SK-N-SH treated with all-trans-retinoic acid at 6 μM for 48 hours (cell line): Measurements from ENCODE around the gene ACBD6.
A peak's percentile ranks its signal among the peaks of the same experiment; 100 is the strongest.
"Not testable (repeated sequence)": the region's sequence is repeated elsewhere in the genome, so short reads cannot be mapped to it uniquely, and the experiment has no call there.

Experiments
- ATAC-seq: fragments of 200-7000 bp; cut with Tn5 transposase; 3 replicates; pipeline ENCODE4 v1.9.1; 2020; ENCODE audit warnings: mild to moderate bottlenecking, moderate library complexity
- BACH2 ChIP-seq: fragments of 250-450 bp; sonication (Bioruptor Pico); IDR thresholded peaks from 2 replicates; pipeline ENCODE4 v1.9.0; 2021; ENCODE audit warnings: mild to moderate bottlenecking, borderline replicate concordance
- CSDC2 ChIP-seq: fragments of 250-450 bp; sonication (Bioruptor Pico); IDR thresholded peaks from 2 replicates; pipeline ENCODE4 v1.5.0; 2020; ENCODE audit warnings: mild to moderate bottlenecking, moderate library complexity
- ISL1 ChIP-seq: fragments of 250-450 bp; sonication (Bioruptor Pico); IDR thresholded peaks from 2 replicates; pipeline ENCODE4 v2.1.2; 2022; ENCODE audit warnings: mild to moderate bottlenecking, moderate library complexity
- OSR1 ChIP-seq: fragments of 250-450 bp; sonication (Bioruptor Pico); IDR thresholded peaks from 2 replicates; pipeline ENCODE4 v1.8.0; 2022; ENCODE audit warnings: moderate library complexity, mild to moderate bottlenecking, inconsistent platforms
- PPARA ChIP-seq: fragments of 250-450 bp; sonication (Bioruptor Pico); IDR thresholded peaks from 2 replicates; pipeline ENCODE4 v1.5.0; 2020; ENCODE audit warnings: mild to moderate bottlenecking, borderline replicate concordance
- RARB ChIP-seq: fragments of 250-450 bp; sonication (Bioruptor Pico); IDR thresholded peaks from 2 replicates; pipeline ENCODE4 v1.8.0; 2021; ENCODE audit warnings: mild to moderate bottlenecking, moderate library complexity
- SNAI2 ChIP-seq: fragments of 250-450 bp; sonication (Bioruptor Pico); IDR thresholded peaks from 2 replicates; pipeline ENCODE4 v1.5.0; 2020; ENCODE audit warnings: mild to moderate bottlenecking, moderate library complexity
- TCF4 ChIP-seq: fragments of 250-450 bp; sonication (Bioruptor Pico); IDR thresholded peaks from 2 replicates; pipeline ENCODE4 v1.8.0; 2021; ENCODE audit warnings: mild to moderate bottlenecking, moderate library complexity, borderline replicate concordance
- TOX ChIP-seq: fragments of 250-450 bp; sonication (Bioruptor Pico); IDR thresholded peaks from 2 replicates; pipeline ENCODE4 v1.8.0; 2021; ENCODE audit warnings: mild to moderate bottlenecking, moderate library complexity, borderline replicate concordance
- ZC3H10 ChIP-seq: fragments of 250-450 bp; sonication (Bioruptor Pico); IDR thresholded peaks from 2 replicates; pipeline ENCODE4 v1.5.1; 2021; ENCODE audit warnings: mild to moderate bottlenecking, moderate library complexity
- ZFP3 ChIP-seq: fragments of 250-450 bp; sonication (Bioruptor Pico); IDR thresholded peaks from 2 replicates; pipeline ENCODE4 v1.5.0; 2020; ENCODE audit warnings: mild to moderate bottlenecking, moderate library complexity
- ZFP30 ChIP-seq: fragments of 450-650 bp; formaldehyde crosslinking; IDR thresholded peaks from 2 replicates; pipeline ENCODE4 v1.5.0; 2022; ENCODE audit warnings: mild to moderate bottlenecking, moderate library complexity
- ZNF565 ChIP-seq: fragments of 450-650 bp; formaldehyde crosslinking; conservative IDR thresholded peaks from 2 replicates; pipeline ENCODE4 v1.5.0; 2020; ENCODE audit warnings: low read depth, mild to moderate bottlenecking, moderate library complexity
- ZNF8 ChIP-seq: fragments of 450-650 bp; formaldehyde crosslinking; IDR thresholded peaks from 2 replicates; pipeline ENCODE4 v1.5.0; 2020; ENCODE audit warnings: mild to moderate bottlenecking, moderate library complexity
- TF ChIP-seq, protein P1 (sequence below): fragments of 250-450 bp; sonication (Bioruptor Pico); IDR thresholded peaks from 2 replicates; pipeline ENCODE4 v1.8.0; 2020; ENCODE audit warnings: mild to moderate bottlenecking, moderate library complexity, borderline replicate concordance
- TF ChIP-seq, protein P2 (sequence below): fragments of 250-450 bp; sonication (Bioruptor Pico); IDR thresholded peaks from 2 replicates; pipeline ENCODE4 v1.8.0; 2021; ENCODE audit warnings: low read depth, mild to moderate bottlenecking, moderate library complexity, borderline replicate concordance
- TF ChIP-seq, protein P3 (sequence below): fragments of 250-450 bp; sonication (Bioruptor Pico); IDR thresholded peaks from 2 replicates; pipeline ENCODE4 v1.5.1; 2020; ENCODE audit warnings: low read depth, mild to moderate bottlenecking, moderate library complexity
- TF ChIP-seq, protein P4 (sequence below): fragments of 250-450 bp; sonication (Bioruptor Pico); IDR thresholded peaks from 2 replicates; pipeline ENCODE4 v1.5.1; 2021; ENCODE audit warnings: mild to moderate bottlenecking, moderate library complexity

ACBD6 gene, protein sequence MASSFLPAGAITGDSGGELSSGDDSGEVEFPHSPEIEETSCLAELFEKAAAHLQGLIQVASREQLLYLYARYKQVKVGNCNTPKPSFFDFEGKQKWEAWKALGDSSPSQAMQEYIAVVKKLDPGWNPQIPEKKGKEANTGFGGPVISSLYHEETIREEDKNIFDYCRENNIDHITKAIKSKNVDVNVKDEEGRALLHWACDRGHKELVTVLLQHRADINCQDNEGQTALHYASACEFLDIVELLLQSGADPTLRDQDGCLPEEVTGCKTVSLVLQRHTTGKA

DNA sequence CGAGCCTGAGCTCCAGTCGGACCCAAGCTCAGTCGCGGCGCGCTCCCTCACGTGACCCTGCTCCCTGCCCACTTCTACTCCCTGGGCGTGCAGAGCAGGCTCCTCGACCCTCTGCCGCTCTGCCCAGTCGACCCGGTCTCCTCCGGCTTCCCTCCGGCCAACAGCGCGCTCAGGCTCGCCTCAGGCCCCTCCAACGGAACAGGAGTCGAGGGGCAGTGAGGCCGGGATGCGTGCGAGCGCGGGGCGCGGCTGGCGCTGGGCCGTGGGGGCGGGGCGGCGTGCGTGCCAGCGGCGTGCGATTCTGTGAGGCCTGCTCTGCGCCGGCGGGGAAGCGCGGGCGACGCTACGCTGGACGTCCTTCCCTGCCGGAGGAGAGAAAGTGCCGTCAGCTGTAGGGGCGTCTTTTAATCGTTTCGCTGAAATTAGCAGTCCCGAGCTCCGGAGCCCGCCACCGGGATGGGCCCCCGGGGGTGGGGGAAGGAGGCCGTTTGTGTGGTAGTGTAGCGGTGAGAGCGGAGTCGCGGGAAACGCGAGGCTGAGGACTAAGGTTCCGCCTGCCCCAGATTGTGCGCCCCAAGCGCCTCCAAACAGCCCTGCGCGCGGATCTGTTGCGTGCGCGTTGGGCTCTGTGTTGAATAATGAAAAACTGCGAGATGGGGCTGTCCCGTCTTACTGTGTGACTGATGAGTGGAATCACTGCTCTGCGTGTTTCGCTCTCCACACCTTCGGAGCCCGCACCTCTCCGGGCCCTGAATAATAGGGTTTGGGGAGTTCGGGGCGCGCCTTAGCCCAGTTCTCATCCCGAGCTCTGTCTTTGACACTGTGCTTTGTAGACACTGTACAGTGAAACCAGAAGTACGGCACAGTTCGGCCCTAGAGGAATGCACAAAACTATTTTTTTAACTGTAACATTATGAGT, at the start of gene ACBD6:
Gene ACBD6 (minus strand): TSS at position 217 of the 919 bp plus-strand sequence. CDS start 311 bp downstream, outside the sequence.
- ATAC-seq: peak; percentile 94
- no peak for TF ChIP-seq RARB
- TF ChIP-seq ZC3H10: 0 out of 2 replicates have a peak, but pooled peaks have one; percentile 19
- TF ChIP-seq, protein P1, sequence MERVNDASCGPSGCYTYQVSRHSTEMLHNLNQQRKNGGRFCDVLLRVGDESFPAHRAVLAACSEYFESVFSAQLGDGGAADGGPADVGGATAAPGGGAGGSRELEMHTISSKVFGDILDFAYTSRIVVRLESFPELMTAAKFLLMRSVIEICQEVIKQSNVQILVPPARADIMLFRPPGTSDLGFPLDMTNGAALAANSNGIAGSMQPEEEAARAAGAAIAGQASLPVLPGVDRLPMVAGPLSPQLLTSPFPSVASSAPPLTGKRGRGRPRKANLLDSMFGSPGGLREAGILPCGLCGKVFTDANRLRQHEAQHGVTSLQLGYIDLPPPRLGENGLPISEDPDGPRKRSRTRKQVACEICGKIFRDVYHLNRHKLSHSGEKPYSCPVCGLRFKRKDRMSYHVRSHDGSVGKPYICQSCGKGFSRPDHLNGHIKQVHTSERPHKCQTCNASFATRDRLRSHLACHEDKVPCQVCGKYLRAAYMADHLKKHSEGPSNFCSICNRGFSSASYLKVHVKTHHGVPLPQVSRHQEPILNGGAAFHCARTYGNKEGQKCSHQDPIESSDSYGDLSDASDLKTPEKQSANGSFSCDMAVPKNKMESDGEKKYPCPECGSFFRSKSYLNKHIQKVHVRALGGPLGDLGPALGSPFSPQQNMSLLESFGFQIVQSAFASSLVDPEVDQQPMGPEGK (CRISPR knock-in tag): no peak; the same call in 1 of the 2 replicates
- TF ChIP-seq ISL1: no peak
- TF ChIP-seq, protein P2, sequence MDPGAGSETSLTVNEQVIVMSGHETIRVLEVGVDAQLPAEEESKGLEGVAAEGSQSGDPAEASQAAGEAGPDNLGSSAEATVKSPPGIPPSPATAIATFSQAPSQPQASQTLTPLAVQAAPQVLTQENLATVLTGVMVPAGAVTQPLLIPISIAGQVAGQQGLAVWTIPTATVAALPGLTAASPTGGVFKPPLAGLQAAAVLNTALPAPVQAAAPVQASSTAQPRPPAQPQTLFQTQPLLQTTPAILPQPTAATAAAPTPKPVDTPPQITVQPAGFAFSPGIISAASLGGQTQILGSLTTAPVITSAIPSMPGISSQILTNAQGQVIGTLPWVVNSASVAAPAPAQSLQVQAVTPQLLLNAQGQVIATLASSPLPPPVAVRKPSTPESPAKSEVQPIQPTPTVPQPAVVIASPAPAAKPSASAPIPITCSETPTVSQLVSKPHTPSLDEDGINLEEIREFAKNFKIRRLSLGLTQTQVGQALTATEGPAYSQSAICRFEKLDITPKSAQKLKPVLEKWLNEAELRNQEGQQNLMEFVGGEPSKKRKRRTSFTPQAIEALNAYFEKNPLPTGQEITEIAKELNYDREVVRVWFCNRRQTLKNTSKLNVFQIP (CRISPR knock-in tag): peak; percentile 61; the same call in 1 of the 2 replicates
- TF ChIP-seq SNAI2 (CRISPR knock-in tag): no peak
- TF ChIP-seq, all 23 proteins: peak for 2

DNA sequence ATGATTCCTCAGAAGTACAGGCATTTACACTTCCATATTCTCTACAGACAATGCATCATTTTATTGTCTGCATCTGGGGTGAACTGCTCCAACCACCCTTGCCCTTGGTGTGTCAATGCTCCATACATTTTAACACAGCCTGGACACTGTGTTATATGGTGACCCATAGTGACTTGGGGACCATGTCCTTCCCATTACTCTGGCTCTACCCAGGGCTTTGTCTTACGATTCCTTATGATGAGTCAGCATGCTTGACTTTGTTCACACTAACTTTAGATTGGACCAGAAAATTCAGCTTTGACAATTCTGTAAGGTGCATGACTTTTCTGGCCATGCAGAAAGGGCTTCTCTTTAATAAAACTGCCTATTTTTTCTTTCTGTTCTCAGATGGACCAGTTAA, 49.6 kb upstream of the ACBD6 start:
- ATAC-seq: no peak
- TF ChIP-seq TCF4 (CRISPR knock-in tag) (no peak), RARB (no peak), ZNF565 (CRISPR knock-in tag) (no peak), ZFP30 (CRISPR knock-in tag) (no peak), ZNF8 (no peak), CSDC2 (CRISPR knock-in tag) (no peak), OSR1 (no peak), ISL1 (no peak), TOX (no peak), ZC3H10 (no peak), BACH2 (CRISPR knock-in tag) (no peak)
- TF ChIP-seq, protein P3, sequence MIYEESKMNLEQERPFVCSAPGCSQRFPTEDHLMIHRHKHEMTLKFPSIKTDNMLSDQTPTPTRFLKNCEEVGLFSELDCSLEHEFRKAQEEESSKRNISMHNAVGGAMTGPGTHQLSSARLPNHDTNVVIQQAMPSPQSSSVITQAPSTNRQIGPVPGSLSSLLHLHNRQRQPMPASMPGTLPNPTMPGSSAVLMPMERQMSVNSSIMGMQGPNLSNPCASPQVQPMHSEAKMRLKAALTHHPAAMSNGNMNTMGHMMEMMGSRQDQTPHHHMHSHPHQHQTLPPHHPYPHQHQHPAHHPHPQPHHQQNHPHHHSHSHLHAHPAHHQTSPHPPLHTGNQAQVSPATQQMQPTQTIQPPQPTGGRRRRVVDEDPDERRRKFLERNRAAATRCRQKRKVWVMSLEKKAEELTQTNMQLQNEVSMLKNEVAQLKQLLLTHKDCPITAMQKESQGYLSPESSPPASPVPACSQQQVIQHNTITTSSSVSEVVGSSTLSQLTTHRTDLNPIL (CRISPR knock-in tag): no peak
- TF ChIP-seq, protein P1 (CRISPR knock-in tag): no peak
- TF ChIP-seq, protein P4, sequence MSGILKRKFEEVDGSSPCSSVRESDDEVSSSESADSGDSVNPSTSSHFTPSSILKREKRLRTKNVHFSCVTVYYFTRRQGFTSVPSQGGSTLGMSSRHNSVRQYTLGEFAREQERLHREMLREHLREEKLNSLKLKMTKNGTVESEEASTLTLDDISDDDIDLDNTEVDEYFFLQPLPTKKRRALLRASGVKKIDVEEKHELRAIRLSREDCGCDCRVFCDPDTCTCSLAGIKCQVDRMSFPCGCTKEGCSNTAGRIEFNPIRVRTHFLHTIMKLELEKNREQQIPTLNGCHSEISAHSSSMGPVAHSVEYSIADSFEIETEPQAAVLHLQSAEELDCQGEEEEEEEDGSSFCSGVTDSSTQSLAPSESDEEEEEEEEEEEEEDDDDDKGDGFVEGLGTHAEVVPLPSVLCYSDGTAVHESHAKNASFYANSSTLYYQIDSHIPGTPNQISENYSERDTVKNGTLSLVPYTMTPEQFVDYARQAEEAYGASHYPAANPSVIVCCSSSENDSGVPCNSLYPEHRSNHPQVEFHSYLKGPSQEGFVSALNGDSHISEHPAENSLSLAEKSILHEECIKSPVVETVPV: no peak

DNA sequence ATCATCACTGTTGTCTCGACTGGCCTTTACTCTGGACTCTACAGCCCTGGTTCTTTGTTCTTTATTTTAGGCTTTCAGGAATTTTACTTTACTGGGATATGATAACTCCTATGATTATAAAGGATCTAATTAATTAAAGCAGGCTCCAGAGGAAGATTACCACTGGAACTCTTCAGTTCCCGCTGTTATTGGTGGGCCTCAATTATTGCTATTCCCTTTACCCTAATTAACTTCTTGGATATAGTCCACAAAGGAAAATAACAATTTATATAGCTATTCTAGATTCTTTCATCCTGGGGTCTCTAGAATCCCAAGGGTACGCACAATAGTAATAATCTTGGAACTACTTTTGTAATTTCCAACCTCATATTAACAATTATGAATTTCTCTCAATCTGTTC, 47.9 kb upstream of the ACBD6 start:
- TF ChIP-seq PPARA (CRISPR knock-in tag) (no peak), TOX (no peak), ZFP3 (CRISPR knock-in tag) (no peak), ISL1 (no peak)
- TF ChIP-seq, protein P4: no peak
- ATAC-seq: no peak

DNA sequence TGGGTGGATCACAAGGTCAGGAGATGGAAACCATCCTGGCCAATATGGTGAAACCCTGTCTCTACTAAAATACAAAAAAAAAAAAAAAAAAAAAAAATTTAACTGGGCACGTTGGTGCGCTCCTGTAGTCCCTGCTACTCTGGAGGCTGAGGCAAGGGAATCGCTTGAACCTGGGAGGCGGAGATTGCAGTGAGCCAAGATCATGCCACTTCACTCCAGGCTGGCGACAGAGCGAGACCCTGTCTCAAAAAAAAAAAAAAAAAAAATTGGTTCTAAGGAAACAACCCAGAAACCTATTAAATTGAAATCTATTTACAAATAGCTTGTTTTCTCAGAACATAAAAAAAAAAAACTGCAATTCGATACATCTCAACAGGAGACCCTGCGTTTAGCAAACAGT, 47.4 kb upstream of the ACBD6 start:
- not testable (repeated sequence) for ATAC-seq
